COLO668 (cell line): Measurements from ENCODE around the gene ZNF37A.
"Not testable (repeated sequence)": the region's sequence is repeated elsewhere in the genome, so short reads cannot be mapped to it uniquely, and the experiment has no call there.

Experiments used
- DNase-seq: peaks from one replicate; lab custom pipeline; 2025; ENCODE audit not compliant: unreplicated experiment; lab: John Stamatoyannopoulos, UW

ZNF37A gene

GRCh38 chr10:38094158-38094926 lies at the start of gene ZNF37A:
ZNF37A (plus strand) TSS chr10:38094337; CDS start chr10:38096618, 2,281 bp downstream.
- DNase-seq = peak; percentile 91

GRCh38 chr10:38045129-38045528 lies 49.0 kb upstream of the ZNF37A start:
- DNase-seq = no peak

GRCh38 chr10:38047666-38048065 lies 46.5 kb upstream of the ZNF37A start:
- DNase-seq = no peak

GRCh38 chr10:38050212-38050611 lies 43.9 kb upstream of the ZNF37A start:
- no peak for DNase-seq

GRCh38 chr10:38054361-38054797 lies 39.8 kb upstream of the ZNF37A start:
- no peak for DNase-seq

- DNase-seq = not testable (repeated sequence)
Observed at GRCh38 chr10:38055274-38055894, 38.8 kb upstream of the ZNF37A start.

- DNase-seq = not testable (repeated sequence)
Observed at GRCh38 chr10:38069663-38070062, 24.5 kb upstream of the ZNF37A start.

GRCh38 chr10:38070501-38070900 lies 23.6 kb upstream of the ZNF37A start:
- DNase-seq = no peak

GRCh38 chr10:38072552-38072951 lies 21.6 kb upstream of the ZNF37A start:
- no peak for DNase-seq

GRCh38 chr10:38076687-38077086 lies 17.4 kb upstream of the ZNF37A start:
- no peak for DNase-seq

- not testable (repeated sequence) for DNase-seq
Observed at GRCh38 chr10:38093318-38093717, 819 bp upstream of the ZNF37A start.

- no peak for DNase-seq
Observed at GRCh38 chr10:38093816-38094157, 350 bp upstream of the ZNF37A start.

GRCh38 chr10:38094927-38095574 lies 914 bp downstream of the ZNF37A start:
- DNase-seq = no peak

- no peak for DNase-seq
Observed at GRCh38 chr10:38102880-38103279, 8.7 kb downstream of the ZNF37A start.

- DNase-seq = no peak
Observed at GRCh38 chr10:38103756-38104155, 9.6 kb downstream of the ZNF37A start.

- DNase-seq = no peak
Observed at GRCh38 chr10:38112159-38112558, 18.0 kb downstream of the ZNF37A start.

- no peak for DNase-seq
Observed at GRCh38 chr10:38118072-38118807, 24.1 kb downstream of the ZNF37A start.

- no peak for DNase-seq
Observed at GRCh38 chr10:38119038-38119437, 24.9 kb downstream of the ZNF37A start.

GRCh38 chr10:38127812-38128211 lies 33.7 kb downstream of the ZNF37A start:
- DNase-seq = no peak

GRCh38 chr10:38143587-38143986 lies 49.5 kb downstream of the ZNF37A start:
- DNase-seq = no peak

GRCh38 chr10:38146579-38147333 lies 52.6 kb downstream of the ZNF37A start:
- no peak for DNase-seq
